ENCODE results near the gene NRGN.

- TF ChIP-seq, protein P1, sequence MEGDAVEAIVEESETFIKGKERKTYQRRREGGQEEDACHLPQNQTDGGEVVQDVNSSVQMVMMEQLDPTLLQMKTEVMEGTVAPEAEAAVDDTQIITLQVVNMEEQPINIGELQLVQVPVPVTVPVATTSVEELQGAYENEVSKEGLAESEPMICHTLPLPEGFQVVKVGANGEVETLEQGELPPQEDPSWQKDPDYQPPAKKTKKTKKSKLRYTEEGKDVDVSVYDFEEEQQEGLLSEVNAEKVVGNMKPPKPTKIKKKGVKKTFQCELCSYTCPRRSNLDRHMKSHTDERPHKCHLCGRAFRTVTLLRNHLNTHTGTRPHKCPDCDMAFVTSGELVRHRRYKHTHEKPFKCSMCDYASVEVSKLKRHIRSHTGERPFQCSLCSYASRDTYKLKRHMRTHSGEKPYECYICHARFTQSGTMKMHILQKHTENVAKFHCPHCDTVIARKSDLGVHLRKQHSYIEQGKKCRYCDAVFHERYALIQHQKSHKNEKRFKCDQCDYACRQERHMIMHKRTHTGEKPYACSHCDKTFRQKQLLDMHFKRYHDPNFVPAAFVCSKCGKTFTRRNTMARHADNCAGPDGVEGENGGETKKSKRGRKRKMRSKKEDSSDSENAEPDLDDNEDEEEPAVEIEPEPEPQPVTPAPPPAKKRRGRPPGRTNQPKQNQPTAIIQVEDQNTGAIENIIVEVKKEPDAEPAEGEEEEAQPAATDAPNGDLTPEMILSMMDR (IDR thresholded peaks at IDR 0.05), result no peak
- no peak for TF ChIP-seq POLR2AphosphoS5 (IDR thresholded peaks at IDR 0.05)
- no peak for TF ChIP-seq POLR2A (IDR thresholded peaks at IDR 0.05)
Measured at GRCh38 chr11:124760806-124761205, 21.1 kb downstream of the NRGN start.

Measured in gastroesophageal sphincter (tissue), 3 donors.